T-cell (primary cell): ENCODE data around the gene FZD10. TPM values are rescaled to one million over a fixed set of nuclear protein-coding genes. Genes with fewer than 3 reads are reported as not detected.

Source experiments
- ATAC-seq, 4 experiments: fragments of 200-7000 bp in 3 of 4; fragments of 150-1000 bp in 1 of 4; cut with Tn5 transposase; replicated peaks in 1 of 4; 1 replicate in 3 of 4; 2 replicates in 1 of 4; pipeline ENCODE4 v1.10.0; 2021; ENCODE audit warnings: moderate library complexity in 3 of 4, mild to moderate bottlenecking in 2 of 4, moderate number of reproducible peaks in 1 of 4
- CTCF ChIA-PET, 2 donors: fragments of 300-600 bp; sonication (Branson Sonifier 250); formaldehyde crosslinking; loops; one replicate each; lab custom pipeline; 2022; ENCODE audit warnings: antibody characterized with exemption in 2 of 2; lab: Charles Lee
- POLR2A ChIA-PET, 2 donors: fragments of 300-600 bp; sonication (Branson Sonifier 250); formaldehyde crosslinking; loops; one replicate each; lab custom pipeline; 2022; ENCODE audit warnings: antibody characterized with exemption in 2 of 2; lab: Charles Lee
- DNase-seq, 35 experiments: peaks; one replicate each; pipeline versions ENCODE4 v3.0.0 to v3.0.0-alpha.2; 2013 to 2023
- H3K27ac ChIP-seq: one replicate; pipeline ENCODE4 v1.5.1; 2013; ENCODE audit warnings: low read length
- H3K27me3 ChIP-seq, 2 experiments: replicated peaks in 1 of 2; 1 replicate in 1 of 2; 2 replicates in 1 of 2; pipeline versions ENCODE4 v1.6.1 to v1.7.0; 2013; ENCODE audit warnings: low read length in 1 of 2, mixed read lengths in 1 of 2; ENCODE audit not compliant: control insufficient read depth in 2 of 2, insufficient read depth in 2 of 2; ENCODE audit errors: extremely low read depth in 1 of 2
- H3K36me3 ChIP-seq, 2 donors: 1 replicate in 1 of 2; 2 replicates in 1 of 2; pipeline versions ENCODE4 v1.6.1 to v1.7.0; 2013; ENCODE audit warnings: low read length in 1 of 2; ENCODE audit not compliant: control insufficient read depth in 2 of 2, insufficient read depth in 1 of 2; ENCODE audit errors: extremely low read depth in 1 of 2
- H3K4me1 ChIP-seq, 2 experiments: 1 replicate in 1 of 2; 2 replicates in 1 of 2; pipeline versions ENCODE4 v1.6.1 to v1.7.0; 2013; ENCODE audit warnings: low read length in 2 of 2, mixed read lengths in 1 of 2; ENCODE audit not compliant: insufficient read depth in 2 of 2, control insufficient read depth in 1 of 2; ENCODE audit errors: extremely low read depth in 1 of 2
- H3K4me3 ChIP-seq, 2 donors: 1 replicate in 1 of 2; 2 replicates in 1 of 2; pipeline versions ENCODE4 v1.5.1 to v1.7.0; 2013; ENCODE audit warnings: mild to moderate bottlenecking in 2 of 2, low read length in 1 of 2, moderate library complexity in 1 of 2; ENCODE audit not compliant: control insufficient read depth in 1 of 2; ENCODE audit errors: extremely low read depth in 1 of 2
- H3K9me3 ChIP-seq: 2 replicates; pipeline ENCODE4 v1.7.0; 2013
- H3K27ac Mint-ChIP-seq, 2 donors: one replicate each; pipeline ENCODE4 v1.8.0; 2020 to 2021; ENCODE audit warnings: mild to moderate bottlenecking in 2 of 2, mixed read lengths in 2 of 2
- H3K27me3 Mint-ChIP-seq, 2 donors: one replicate each; pipeline ENCODE4 v1.8.0; 2021 to 2022; ENCODE audit warnings: mixed read lengths in 2 of 2
- H3K36me3 Mint-ChIP-seq: one replicate; pipeline ENCODE4 v1.8.0; 2021; ENCODE audit warnings: mixed read lengths
- H3K4me1 Mint-ChIP-seq, 3 donors: one replicate each; pipeline ENCODE4 v1.8.0; 2020 to 2022; ENCODE audit warnings: mixed read lengths in 3 of 3, mild to moderate bottlenecking in 1 of 3
- H3K4me3 Mint-ChIP-seq, 3 donors: one replicate each; pipeline ENCODE4 v1.8.0; 2020 to 2022; ENCODE audit warnings: mild to moderate bottlenecking in 3 of 3, mixed read lengths in 3 of 3, moderate library complexity in 3 of 3
- H3K9me3 Mint-ChIP-seq, 3 donors: one replicate each; pipeline ENCODE4 v1.8.0; 2020 to 2022; ENCODE audit warnings: mixed read lengths in 3 of 3
- WGBS: methylation state at CpG from one replicate; pipeline ENCODE4 v1.1.5; 2013; ENCODE audit warnings: missing lambda C conversion rate; ENCODE audit not compliant: insufficient coverage; 5-methylcytosine and 5-hydroxymethylcytosine counted together
- total RNA-seq, 35 experiments: library from RNA in 6 of 35; stranded (reverse) in 6 of 35; fragments of 120-200 nt in 1 of 35; gene quantifications; one replicate each; pipeline versions ENCODE4 v1.2.1 to v1.2.4 and lab custom pipeline; 2013 to 2026

Gene FZD10
- total RNA-seq, 5 donors from 2014 or later (not counting 1 experiment from before 2014, with no cell fraction given) = not detected

DNA sequence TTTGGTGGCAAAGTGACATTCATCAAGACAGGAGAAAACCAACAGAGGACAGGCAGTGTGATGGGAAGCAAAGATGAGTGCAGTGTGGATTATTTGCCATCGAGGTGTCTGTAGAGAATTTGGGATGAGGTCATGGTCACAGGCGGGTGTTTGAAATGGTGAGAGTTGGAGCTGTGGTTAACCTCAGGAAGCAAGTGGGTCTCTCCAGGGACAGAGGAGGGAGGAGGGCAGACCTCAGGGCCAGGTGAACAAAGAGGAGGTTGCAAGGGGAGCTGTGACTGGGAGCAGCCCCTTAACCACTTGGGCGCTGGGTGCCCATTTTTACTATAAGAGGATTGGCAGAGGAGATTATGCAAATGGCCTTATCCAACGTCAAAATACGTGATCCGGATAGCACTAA lies 7.0 kb downstream of the FZD10 start:
- Histone ChIP-seq H3K9me3 (no peaks in the 10 kb centered on the region), H3K4me1 (no peaks in the 10 kb centered on the region), H3K4me3 (no peak overlapping the region), H3K36me3 (no peaks in the 10 kb centered on the region), H3K27ac (no peak overlapping the region), H3K27me3 (peaks cover 2 to 10% of the 10 kb centered on the region in 2 experiments)
- Mint-ChIP-seq H3K4me1 (no peaks in the 10 kb centered on the region), H3K27me3 (peaks cover 31 to 52% of the 10 kb centered on the region in 2 donors), H3K27ac (no peak overlapping the region), H3K36me3 (no peaks in the 10 kb centered on the region), H3K4me3 (no peak overlapping the region), H3K9me3 (no peaks in the 10 kb centered on the region)
- no peak for DNase-seq
- WGBS = 8% methylated on average over 5 of the region's 6 CpGs
- ChIA-PET POLR2A (no interaction called here), CTCF (no interaction called here)
- no peak for ATAC-seq

DNA sequence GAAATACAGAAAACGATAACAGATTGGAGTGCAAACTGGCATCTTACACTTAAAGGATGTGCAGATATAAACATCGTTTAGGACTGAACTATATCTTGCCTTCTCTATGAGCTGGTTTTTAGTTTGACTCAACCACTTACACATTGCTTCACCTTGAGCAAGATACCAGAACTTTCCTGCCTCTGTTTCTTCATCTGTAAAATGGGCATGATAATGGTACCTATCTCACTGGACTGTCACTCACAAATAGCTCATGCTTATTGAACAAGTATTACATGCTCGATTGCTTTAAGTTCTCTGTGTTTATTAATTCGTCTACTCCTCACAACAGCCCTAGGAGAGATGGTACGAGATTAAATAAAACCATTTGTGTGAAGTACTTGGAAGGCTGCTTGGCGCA lies 7.7 kb downstream of the FZD10 start:
- no peaks in the 10 kb centered on the region for H3K9me3 Mint-ChIP-seq
- no peaks in the 10 kb centered on the region for H3K4me1 ChIP-seq
- no peak overlapping the region for H3K27ac ChIP-seq
- no peak overlapping the region for H3K4me3 ChIP-seq
- ATAC-seq = no peak
- CTCF ChIA-PET = no interaction called here
- no peaks in the 10 kb centered on the region for H3K9me3 ChIP-seq
- no CpG with 5 or more reads among the region's 6 CpGs for WGBS
- H3K27me3 Mint-ChIP-seq = peaks cover 27 to 52% of the 10 kb centered on the region in 2 donors
- H3K27ac Mint-ChIP-seq = no peak overlapping the region
- no peaks in the 10 kb centered on the region for H3K36me3 Mint-ChIP-seq
- H3K4me1 Mint-ChIP-seq = no peaks in the 10 kb centered on the region
- POLR2A ChIA-PET = no interaction called here
- H3K36me3 ChIP-seq = no peaks in the 10 kb centered on the region
- H3K4me3 Mint-ChIP-seq = no peak overlapping the region
- no peak for DNase-seq
- peaks cover 2 to 6% of the 10 kb centered on the region in 2 experiments for H3K27me3 ChIP-seq

DNA sequence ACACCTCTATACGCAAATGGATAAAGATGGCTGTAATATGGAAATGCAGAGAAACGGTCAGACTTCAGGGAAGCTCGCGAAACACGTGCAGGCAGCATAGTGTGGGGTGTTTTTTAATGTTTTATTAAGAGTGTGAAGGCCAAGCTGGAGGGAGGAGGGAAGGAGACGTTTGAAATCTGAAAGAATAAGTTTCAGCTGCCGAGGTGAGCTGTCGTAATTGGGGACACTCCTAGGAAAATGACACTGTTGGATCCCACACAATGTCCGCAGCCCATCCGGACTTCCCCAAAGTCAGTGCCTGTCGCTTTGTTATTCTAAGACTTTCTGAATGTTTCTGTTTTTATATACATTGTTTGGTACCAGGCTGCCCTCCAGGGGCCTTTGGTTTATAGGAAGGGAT lies 8.3 kb downstream of the FZD10 start:
- Mint-ChIP-seq H3K9me3 (no peaks in the 10 kb centered on the region), H3K4me3 (no peak overlapping the region), H3K27ac (no peak overlapping the region), H3K36me3 (no peaks in the 10 kb centered on the region), H3K27me3 (peaks cover 21 to 49% of the 10 kb centered on the region in 2 donors), H3K4me1 (no peaks in the 10 kb centered on the region)
- DNase-seq = no peak
- WGBS = 57% methylated on average over 5 of the region's 11 CpGs
- ATAC-seq = no peak
- POLR2A ChIA-PET = no interaction called here
- Histone ChIP-seq H3K9me3 (no peaks in the 10 kb centered on the region), H3K4me1 (no peaks in the 10 kb centered on the region), H3K4me3 (no peak overlapping the region), H3K27me3 (peaks cover 2 to 4% of the 10 kb centered on the region in 2 experiments), H3K36me3 (no peaks in the 10 kb centered on the region), H3K27ac (no peak overlapping the region)
- CTCF ChIA-PET = no interaction called here

- DNase-seq = no peak
- no peak overlapping the region for H3K4me3 Mint-ChIP-seq
- Histone ChIP-seq H3K36me3 (no peaks in the 10 kb centered on the region), H3K4me3 (no peak overlapping the region), H3K27ac (no peak overlapping the region), H3K4me1 (no peaks in the 10 kb centered on the region), H3K27me3 (peaks cover 0 to 15% of the 10 kb centered on the region in 2 experiments), H3K9me3 (no peaks in the 10 kb centered on the region)
- H3K36me3 Mint-ChIP-seq = no peaks in the 10 kb centered on the region
- 27% methylated on average over 8 of the region's 14 CpGs for WGBS
- H3K27me3 Mint-ChIP-seq = peaks cover 5 to 35% of the 10 kb centered on the region in 2 donors
- no peak overlapping the region for H3K27ac Mint-ChIP-seq
- peaks cover 8 to 9% (median 9%) of the 10 kb centered on the region in 3 donors for H3K9me3 Mint-ChIP-seq
- ChIA-PET CTCF (no interaction called here), POLR2A (no interaction called here)
- no peak for ATAC-seq
- H3K4me1 Mint-ChIP-seq = no peaks in the 10 kb centered on the region
Measured at GRCh38 chr12:130177635-130178242, 15.5 kb downstream of the FZD10 start.

- H3K4me3 Mint-ChIP-seq = no peak overlapping the region
- 26% methylated on average over 3 of the region's 7 CpGs for WGBS
- no peaks in the 10 kb centered on the region for H3K36me3 Mint-ChIP-seq
- ChIA-PET POLR2A (no interaction called here), CTCF (no interaction called here)
- peaks cover 0 to 15% of the 10 kb centered on the region in 2 experiments for H3K27me3 ChIP-seq
- H3K4me3 ChIP-seq = no peak overlapping the region
- no peak for ATAC-seq
- H3K9me3 Mint-ChIP-seq = peaks cover 9 to 11% (median 9%) of the 10 kb centered on the region in 3 donors
- no peaks in the 10 kb centered on the region for H3K4me1 ChIP-seq
- no peak for DNase-seq
- peaks cover 5 to 32% of the 10 kb centered on the region in 2 donors for H3K27me3 Mint-ChIP-seq
- H3K9me3 ChIP-seq = no peaks in the 10 kb centered on the region
- no peaks in the 10 kb centered on the region for H3K4me1 Mint-ChIP-seq
- H3K36me3 ChIP-seq = no peaks in the 10 kb centered on the region
- no peak overlapping the region for H3K27ac ChIP-seq
- no peak overlapping the region for H3K27ac Mint-ChIP-seq
Measured at GRCh38 chr12:130178282-130178681, 16.0 kb downstream of the FZD10 start.

DNA sequence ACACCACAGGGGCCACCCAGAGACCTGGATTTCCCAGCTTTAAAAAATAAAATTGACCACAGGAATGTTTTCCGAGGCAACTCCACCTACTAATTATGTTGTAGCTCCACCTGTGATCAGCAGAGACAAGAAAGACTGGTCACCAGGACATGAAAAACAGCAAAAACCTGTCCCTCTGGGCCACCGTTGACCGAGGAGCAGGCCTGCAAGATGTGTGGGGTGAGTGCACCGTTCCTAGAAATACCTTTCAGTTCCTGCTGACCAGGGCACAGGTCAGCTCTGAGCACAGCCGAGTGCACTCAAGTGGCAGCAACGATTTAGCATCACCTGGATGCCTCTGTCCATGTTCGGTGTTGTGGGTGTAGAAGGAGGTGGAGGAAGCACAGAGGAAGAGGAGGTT lies 16.9 kb downstream of the FZD10 start:
- Histone ChIP-seq H3K27me3 (peaks cover 0 to 20% of the 10 kb centered on the region in 2 experiments), H3K27ac (no peak overlapping the region), H3K4me3 (no peak overlapping the region), H3K9me3 (no peaks in the 10 kb centered on the region), H3K36me3 (no peaks in the 10 kb centered on the region), H3K4me1 (no peaks in the 10 kb centered on the region)
- no peaks in the 10 kb centered on the region for H3K36me3 Mint-ChIP-seq
- ChIA-PET CTCF (no interaction called here), POLR2A (no interaction called here)
- no peaks in the 10 kb centered on the region for H3K4me1 Mint-ChIP-seq
- ATAC-seq (no peak), DNase-seq (no peak)
- 80% methylated on average over 1 of the region's 7 CpGs for WGBS
- H3K9me3 Mint-ChIP-seq = peaks cover 9 to 11% (median 9%) of the 10 kb centered on the region in 3 donors
- no peak overlapping the region for H3K27ac Mint-ChIP-seq
- H3K27me3 Mint-ChIP-seq = peaks cover 5 to 31% of the 10 kb centered on the region in 2 donors
- H3K4me3 Mint-ChIP-seq = no peak overlapping the region
